Activated T-helper 1 cell treated with anti-CD3 and anti-CD28 coated beads, Interleukin-12 subunit alpha, Interleukin-12 subunit beta, Interleukin-2, Interleukin-4 antibody, amounts not matched to agents 30 ng/mL and 10 ng/mL and 1 ng/mL, durations not matched to agents 14 hours and 24 hours and 36 hours (primary cell): ENCODE data around the gene ATN1. TPM values are rescaled to one million over a fixed set of nuclear protein-coding genes. Genes with fewer than 3 reads are reported as not detected.

Experiments used
- DNase-seq: peaks from one replicate; pipeline ENCODE4 v3.0.0; 2021; ENCODE audit warnings: low spot score
- H3K27ac Mint-ChIP-seq: one replicate; pipeline ENCODE4 v1.8.0; 2021; ENCODE audit warnings: mild to moderate bottlenecking, mixed read lengths
- H3K27me3 Mint-ChIP-seq: one replicate; pipeline ENCODE4 v1.8.0; 2022; ENCODE audit warnings: mild to moderate bottlenecking, moderate library complexity, mixed read lengths; ENCODE audit not compliant: insufficient read depth
- H3K36me3 Mint-ChIP-seq: one replicate; pipeline ENCODE4 v1.8.0; 2021; ENCODE audit warnings: low read depth, mixed read lengths
- H3K4me1 Mint-ChIP-seq: one replicate; pipeline ENCODE4 v1.8.0; 2021; ENCODE audit warnings: low read depth, mixed read lengths
- H3K4me3 Mint-ChIP-seq: one replicate; pipeline ENCODE4 v1.8.0; 2021; ENCODE audit warnings: mild to moderate bottlenecking, moderate library complexity, mixed read lengths
- H3K9me3 Mint-ChIP-seq: one replicate; pipeline ENCODE4 v1.8.0; 2021; ENCODE audit warnings: mixed read lengths
- intact Hi-C: fragments of 100-400 bp; cut with micrococcal nuclease; formaldehyde crosslinking; loops from one replicate; pipeline ENCODE4 v1.15.1; 2024
- total RNA-seq: library from RNA; stranded (reverse); gene quantifications from 2 replicates; pipeline ENCODE4 v1.2.3, GENCODE V29; 2022

ATN1 gene
- total RNA-seq, 1 donor from 2014 or later, result 71.2 TPM

DNA sequence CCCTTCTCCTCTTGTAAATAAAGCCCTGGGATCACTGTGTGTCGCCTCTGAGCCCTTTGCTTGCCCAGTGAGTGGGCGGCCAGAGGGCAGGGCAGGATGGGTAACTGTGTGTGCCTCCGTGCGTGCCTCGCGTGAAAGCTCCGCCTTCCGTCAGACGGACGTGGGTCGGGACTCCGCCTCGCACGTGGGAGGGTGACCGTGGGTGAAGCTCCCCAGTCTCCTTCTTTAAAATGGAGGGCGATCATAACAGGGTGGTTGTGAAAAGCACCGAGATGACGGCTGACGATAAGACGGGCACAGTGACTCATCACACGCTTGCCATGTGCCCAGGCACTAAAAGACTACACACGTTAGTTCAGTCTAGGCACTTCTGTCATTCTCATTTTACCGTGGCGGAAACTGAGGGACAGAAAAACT is 33.5 kb downstream of the ATN1 start:
- H3K9me3 Mint-ChIP-seq, result no peaks in the 10 kb centered on the region
- peak overlapping the region; percentile 98 for H3K27ac Mint-ChIP-seq
- intact Hi-C loops, result loop anchor here (1.0 to 2.0 kb wide), 6 partner anchors 8 to 88 kb away; partner anchors contain the start of genes C12orf57, EMG1, LPCAT3 and PHB2
- no peaks in the 10 kb centered on the region for H3K27me3 Mint-ChIP-seq
- peak overlapping the region; percentile 82 for H3K4me3 Mint-ChIP-seq
- DNase-seq, result peak; percentile 78
- peaks cover 49% of the 10 kb centered on the region for H3K36me3 Mint-ChIP-seq
- H3K4me1 Mint-ChIP-seq, result peaks cover 74% of the 10 kb centered on the region

DNA sequence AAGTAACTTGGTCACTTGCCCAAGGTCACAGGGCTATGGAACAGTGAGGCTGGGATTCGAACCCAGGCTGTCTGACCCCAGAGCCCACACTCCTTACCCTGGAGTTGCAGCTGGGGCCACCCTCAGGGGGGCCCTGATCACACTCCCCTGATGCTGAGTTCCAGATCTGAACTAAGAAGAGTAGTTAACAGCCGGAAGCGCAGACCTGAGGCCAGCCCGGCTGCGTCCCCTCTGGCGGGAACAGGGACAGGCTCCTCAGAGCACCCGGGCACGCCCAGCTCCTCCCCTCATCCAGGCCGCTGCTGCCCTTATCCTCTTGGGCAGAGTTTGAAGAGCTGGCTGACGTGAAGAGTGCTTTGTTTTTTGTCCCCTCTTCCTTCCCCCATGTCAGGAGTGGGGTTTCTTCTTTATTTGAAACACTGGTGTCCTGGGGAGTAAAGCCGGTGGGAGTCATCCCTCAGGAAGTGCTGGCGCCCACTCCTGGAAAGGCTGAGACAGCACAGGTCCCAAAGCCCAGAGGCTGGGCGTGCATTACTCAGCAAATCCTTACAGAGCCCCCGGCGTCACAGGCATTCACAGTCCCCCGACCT is 34.0 kb downstream of the ATN1 start:
- no peaks in the 10 kb centered on the region for H3K9me3 Mint-ChIP-seq
- no peaks in the 10 kb centered on the region for H3K27me3 Mint-ChIP-seq
- H3K4me1 Mint-ChIP-seq, result peaks cover 72% of the 10 kb centered on the region
- peaks cover 46% of the 10 kb centered on the region for H3K36me3 Mint-ChIP-seq
- no peak for DNase-seq
- peak overlapping the region; percentile 82 for H3K4me3 Mint-ChIP-seq
- intact Hi-C loops, result loop anchor here (1.0 to 2.0 kb wide), 6 partner anchors 8 to 89 kb away; partner anchors contain the start of genes C12orf57, EMG1, LPCAT3 and PHB2
- peak overlapping the region; percentile 98 for H3K27ac Mint-ChIP-seq

DNA sequence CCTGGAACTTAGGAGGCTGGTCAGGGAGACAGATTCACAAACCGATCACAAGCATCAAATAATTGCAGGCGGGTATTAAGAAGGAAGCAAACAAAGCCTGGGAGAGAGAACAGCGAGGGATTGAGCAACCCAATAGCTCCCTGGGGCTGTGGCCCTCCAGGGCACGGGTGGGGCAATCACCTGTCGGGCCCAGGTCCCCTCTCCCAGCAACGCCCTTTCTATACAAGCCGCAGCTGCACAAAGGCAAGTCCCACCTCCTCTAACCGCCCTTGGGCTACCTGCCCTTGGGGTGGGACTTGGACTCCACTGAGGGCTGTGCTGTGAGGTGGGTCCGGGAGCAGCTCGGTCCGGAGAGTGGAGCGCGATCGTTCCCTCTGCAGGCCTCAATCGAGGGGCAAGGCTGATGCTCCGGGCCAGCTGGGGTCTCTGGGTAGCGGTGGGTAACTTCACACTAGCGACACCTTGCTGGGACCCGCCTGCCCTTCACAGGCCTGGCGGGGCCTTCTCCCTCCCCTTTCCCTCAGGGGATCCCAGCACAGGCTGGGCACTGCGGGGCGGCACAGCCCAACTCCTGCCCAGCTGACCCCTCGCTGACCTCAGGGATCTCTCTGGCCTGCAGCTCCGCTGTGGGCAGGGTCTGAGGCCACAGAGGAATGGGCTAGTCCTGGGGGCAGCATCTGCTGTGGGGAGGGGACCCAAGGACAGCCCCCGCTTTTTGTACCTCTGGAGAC is 34.7 kb downstream of the ATN1 start:
- no peaks in the 10 kb centered on the region for H3K27me3 Mint-ChIP-seq
- H3K36me3 Mint-ChIP-seq, result peaks cover 44% of the 10 kb centered on the region
- H3K27ac Mint-ChIP-seq, result peak overlapping the region; percentile 98
- H3K4me1 Mint-ChIP-seq, result peaks cover 66% of the 10 kb centered on the region
- peak overlapping the region; percentile 82 for H3K4me3 Mint-ChIP-seq
- intact Hi-C loops, result no loop called here
- DNase-seq, result no peak
- H3K9me3 Mint-ChIP-seq, result no peaks in the 10 kb centered on the region

- Mint-ChIP-seq H3K27ac (peak overlapping the region; percentile 44), H3K9me3 (no peaks in the 10 kb centered on the region), H3K4me3 (no peak overlapping the region), H3K36me3 (peaks cover 46% of the 10 kb centered on the region), H3K27me3 (no peaks in the 10 kb centered on the region), H3K4me1 (peaks cover 60% of the 10 kb centered on the region)
- no peak for DNase-seq
- intact Hi-C loops, result no loop called here
Measured at GRCh38 chr12:6963016-6963731, 35.4 kb downstream of the ATN1 start.

DNA sequence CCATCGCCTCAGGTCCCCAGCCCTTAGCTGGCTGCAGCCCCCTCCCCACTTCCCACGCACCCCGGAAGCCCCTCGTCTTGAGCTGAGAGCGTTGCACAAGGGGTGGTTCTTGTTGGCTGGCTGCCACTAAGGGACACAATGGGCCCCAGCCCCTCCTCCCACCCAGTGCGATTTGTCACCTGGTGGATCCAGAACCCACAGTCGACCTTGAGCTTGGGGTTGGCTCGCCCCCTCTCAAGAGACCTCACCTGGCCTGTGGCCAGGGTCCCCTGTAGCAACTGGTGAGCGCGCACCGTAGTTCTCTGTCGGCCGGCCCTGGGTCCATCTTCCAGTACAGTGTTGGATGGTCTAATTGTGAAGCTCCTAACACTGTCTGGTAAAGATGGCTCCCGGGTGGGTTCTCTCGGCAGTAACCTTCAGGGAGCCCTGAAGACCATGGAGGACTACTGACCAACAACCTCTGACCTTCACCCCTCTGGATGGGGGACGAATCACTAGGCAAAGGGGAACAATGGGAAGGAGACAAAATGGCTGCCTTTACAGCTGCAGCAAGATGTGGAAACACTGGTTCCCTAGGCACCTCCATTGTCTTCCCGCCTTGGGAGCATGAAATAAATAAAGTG is 36.1 kb downstream of the ATN1 start:
- Mint-ChIP-seq H3K4me1 (peaks cover 59% of the 10 kb centered on the region), H3K27ac (no peak overlapping the region), H3K4me3 (no peak overlapping the region), H3K36me3 (peaks cover 45% of the 10 kb centered on the region), H3K9me3 (no peaks in the 10 kb centered on the region), H3K27me3 (no peaks in the 10 kb centered on the region)
- no peak for DNase-seq
- intact Hi-C loops, result no loop called here

GRCh38 chr12:6964605-6965025 is 36.9 kb downstream of the ATN1 start:
- H3K36me3 Mint-ChIP-seq, result peaks cover 44% of the 10 kb centered on the region
- H3K27me3 Mint-ChIP-seq, result no peaks in the 10 kb centered on the region
- peak overlapping the region; percentile 90 for H3K27ac Mint-ChIP-seq
- H3K4me3 Mint-ChIP-seq, result no peak overlapping the region
- intact Hi-C loops, result loop anchor here (1.0 kb wide), 2 partner anchors 20 to 40 kb away; partner anchors contain the start of gene C12orf57
- peaks cover 59% of the 10 kb centered on the region for H3K4me1 Mint-ChIP-seq
- no peaks in the 10 kb centered on the region for H3K9me3 Mint-ChIP-seq
- no peak for DNase-seq

- Mint-ChIP-seq H3K27ac (peak overlapping the region; percentile 90), H3K27me3 (no peaks in the 10 kb centered on the region), H3K36me3 (peaks cover 47% of the 10 kb centered on the region), H3K4me1 (peaks cover 59% of the 10 kb centered on the region), H3K9me3 (no peaks in the 10 kb centered on the region), H3K4me3 (no peak overlapping the region)
- intact Hi-C loops, result loop anchor here (1.0 kb wide), 2 partner anchors 21 to 41 kb away; partner anchors contain the start of gene C12orf57
- peak; percentile 78 for DNase-seq
Measured at GRCh38 chr12:6965026-6965661, 37.4 kb downstream of the ATN1 start.

GRCh38 chr12:6965714-6966113 is 38.0 kb downstream of the ATN1 start:
- Mint-ChIP-seq H3K9me3 (no peaks in the 10 kb centered on the region), H3K4me1 (peaks cover 54% of the 10 kb centered on the region), H3K27ac (peak overlapping the region; percentile 90), H3K36me3 (peaks cover 44% of the 10 kb centered on the region), H3K4me3 (no peak overlapping the region), H3K27me3 (no peaks in the 10 kb centered on the region)
- no peak for DNase-seq
- intact Hi-C loops, result loop anchor here (1.0 kb wide), 2 partner anchors 21 to 41 kb away; partner anchors contain the start of gene C12orf57

DNA sequence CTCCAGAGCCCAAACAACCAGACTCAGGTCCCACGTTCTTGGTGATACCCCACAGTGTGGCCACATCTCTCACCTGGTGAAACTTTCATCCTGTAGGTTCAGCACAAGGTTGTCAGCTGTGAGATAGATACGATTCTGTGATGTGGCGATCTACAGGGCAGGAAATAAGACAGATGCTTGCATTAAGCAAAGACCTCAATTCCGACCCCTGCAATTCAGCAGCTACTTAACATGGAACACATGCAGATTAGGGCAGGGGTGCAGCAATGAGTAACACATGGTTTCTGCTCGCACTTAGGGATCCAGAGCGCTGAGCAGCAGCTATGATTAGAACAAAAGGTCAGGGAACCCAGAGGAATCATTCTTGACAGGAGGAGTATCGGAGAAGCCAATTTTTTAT is 38.6 kb downstream of the ATN1 start:
- H3K4me3 Mint-ChIP-seq, result peak overlapping the region; percentile 64
- intact Hi-C loops, result no loop called here
- DNase-seq, result no peak
- peak overlapping the region; percentile 70 for H3K27ac Mint-ChIP-seq
- no peaks in the 10 kb centered on the region for H3K27me3 Mint-ChIP-seq
- H3K36me3 Mint-ChIP-seq, result peaks cover 44% of the 10 kb centered on the region
- H3K9me3 Mint-ChIP-seq, result no peaks in the 10 kb centered on the region
- H3K4me1 Mint-ChIP-seq, result peaks cover 48% of the 10 kb centered on the region

- DNase-seq, result no peak
- H3K27me3 Mint-ChIP-seq, result no peaks in the 10 kb centered on the region
- no peaks in the 10 kb centered on the region for H3K9me3 Mint-ChIP-seq
- H3K4me3 Mint-ChIP-seq, result peak overlapping the region; percentile 11
- peaks cover 49% of the 10 kb centered on the region for H3K4me1 Mint-ChIP-seq
- H3K36me3 Mint-ChIP-seq, result peaks cover 47% of the 10 kb centered on the region
- intact Hi-C loops, result no loop called here
- H3K27ac Mint-ChIP-seq, result peak overlapping the region; percentile 34
Measured at GRCh38 chr12:6967651-6968100, 39.9 kb downstream of the ATN1 start.

DNA sequence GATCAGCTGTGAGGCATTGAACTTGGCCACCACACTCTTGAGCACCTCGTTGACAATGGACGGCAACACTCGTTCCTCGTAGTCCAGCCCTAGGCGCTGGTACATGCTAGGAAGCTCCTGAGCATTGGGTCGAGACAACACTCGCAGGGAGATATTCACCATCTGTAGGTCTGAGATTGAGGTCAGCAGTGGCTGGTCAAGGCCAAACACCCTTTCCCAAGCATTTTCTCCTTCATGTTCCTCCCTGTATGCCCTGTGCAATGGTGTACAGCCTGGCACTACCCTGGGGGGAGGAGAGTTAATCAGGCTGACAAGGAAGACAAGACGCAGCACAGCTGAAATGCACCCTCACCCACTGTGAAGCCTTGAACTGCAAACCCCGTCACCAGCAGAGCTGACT is 40.7 kb downstream of the ATN1 start:
- Mint-ChIP-seq H3K4me1 (peaks cover 54% of the 10 kb centered on the region), H3K9me3 (no peaks in the 10 kb centered on the region), H3K27me3 (no peaks in the 10 kb centered on the region), H3K27ac (peak overlapping the region; percentile 92), H3K36me3 (peaks cover 49% of the 10 kb centered on the region), H3K4me3 (peak overlapping the region; percentile 100)
- DNase-seq, result no peak
- intact Hi-C loops, result no loop called here

GRCh38 chr12:6970096-6970527 is 42.4 kb downstream of the ATN1 start:
- Mint-ChIP-seq H3K27ac (peak overlapping the region; percentile 100), H3K36me3 (peaks cover 53% of the 10 kb centered on the region), H3K4me3 (peak overlapping the region; percentile 100), H3K9me3 (no peaks in the 10 kb centered on the region), H3K27me3 (no peaks in the 10 kb centered on the region), H3K4me1 (peaks cover 49% of the 10 kb centered on the region)
- intact Hi-C loops, result loop anchor here (1.0 to 5.0 kb wide), 15 partner anchors 9 to 477 kb away; partner anchors contain the start of genes C12orf57, C1R, C1RL and COPS7A
- no peak for DNase-seq
